HG03432 (cell line): Measurements from ENCODE around the gene MICALL1.
"Not testable (repeated sequence)": the region's sequence is repeated elsewhere in the genome, so short reads cannot be mapped to it uniquely, and the experiment has no call there.

Experiments used
- ATAC-seq: cut with Tn5 transposase; IDR thresholded peaks from one replicate; pipeline ENCODE4 v1.9.1; 2021; ENCODE audit warnings: mild to moderate bottlenecking, moderate library complexity; ENCODE audit not compliant: unreplicated experiment

MICALL1 gene

DNA sequence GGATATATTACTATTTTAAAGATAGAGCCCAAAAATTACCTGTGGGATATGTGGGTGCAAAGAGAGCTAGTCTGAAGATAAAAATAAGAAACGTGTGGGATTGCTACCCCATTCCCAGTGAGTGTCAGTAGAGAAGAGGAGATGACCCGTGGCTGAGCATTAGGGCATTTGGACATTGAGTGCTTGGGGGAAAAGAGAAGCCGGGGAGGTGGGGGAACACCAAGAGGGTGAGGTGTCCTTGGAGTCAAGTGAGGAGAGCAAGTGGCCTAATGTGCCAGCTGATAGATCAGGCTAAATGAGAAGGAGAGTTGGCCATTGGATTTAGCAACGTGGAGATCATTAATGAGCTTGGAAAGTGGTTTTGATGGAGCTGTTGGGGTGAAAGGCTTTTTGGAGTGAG lies 48.6 kb downstream of the MICALL1 start:
- ATAC-seq, result no peak

DNA sequence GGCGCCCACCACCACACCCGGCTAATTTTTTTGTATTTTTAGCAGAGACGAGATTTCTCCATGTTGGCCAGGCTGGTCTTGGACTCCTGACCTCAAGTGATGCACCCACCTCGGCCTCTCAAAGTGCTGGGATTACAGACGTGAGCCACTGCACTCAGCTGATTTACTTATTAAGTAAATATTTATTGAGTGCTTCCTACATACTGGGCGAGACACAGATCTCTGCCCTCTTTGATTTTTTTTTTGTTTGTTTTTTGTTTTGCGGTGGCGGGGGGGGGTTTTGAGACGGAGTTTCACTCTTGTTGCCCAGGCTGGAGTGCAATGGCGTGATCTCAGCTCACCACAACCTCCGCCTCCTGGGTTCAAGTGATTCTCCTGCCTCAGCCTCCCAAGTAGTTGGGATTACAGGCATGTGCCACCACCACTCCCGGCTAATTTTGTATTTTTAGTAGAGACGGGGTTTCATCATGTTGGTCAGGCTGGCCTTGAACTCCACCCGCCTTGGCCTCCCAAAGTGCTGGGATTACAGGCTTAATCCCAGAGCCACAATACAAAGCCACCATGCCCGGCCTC lies 49.8 kb downstream of the MICALL1 start:
- ATAC-seq, result not testable (repeated sequence)

- ATAC-seq, result no peak
Observed at GRCh38 chr22:37957232-37957631, 51.1 kb downstream of the MICALL1 start.

GRCh38 chr22:37959231-37959825 lies 53.2 kb downstream of the MICALL1 start:
- no peak for ATAC-seq

DNA sequence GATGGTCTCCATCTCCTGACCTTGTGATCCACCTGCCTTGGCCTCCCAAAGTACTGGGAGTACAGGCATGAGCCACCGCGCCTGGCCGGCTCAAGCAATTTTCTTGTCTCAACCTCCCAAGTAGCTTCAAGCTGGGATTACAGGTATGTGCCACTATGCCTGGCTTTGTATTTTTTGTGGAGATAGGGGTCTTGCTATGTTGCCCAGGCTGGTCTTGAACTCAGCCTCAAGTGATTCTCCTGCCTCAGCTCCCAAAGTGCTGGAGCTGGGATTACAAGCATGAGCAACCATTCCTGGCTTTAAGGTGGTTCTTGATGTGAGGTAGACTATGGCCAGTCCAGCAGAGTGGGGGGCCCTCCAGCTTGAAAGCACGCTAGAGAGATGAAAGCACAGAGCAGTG lies 55.0 kb downstream of the MICALL1 start:
- no peak for ATAC-seq

DNA sequence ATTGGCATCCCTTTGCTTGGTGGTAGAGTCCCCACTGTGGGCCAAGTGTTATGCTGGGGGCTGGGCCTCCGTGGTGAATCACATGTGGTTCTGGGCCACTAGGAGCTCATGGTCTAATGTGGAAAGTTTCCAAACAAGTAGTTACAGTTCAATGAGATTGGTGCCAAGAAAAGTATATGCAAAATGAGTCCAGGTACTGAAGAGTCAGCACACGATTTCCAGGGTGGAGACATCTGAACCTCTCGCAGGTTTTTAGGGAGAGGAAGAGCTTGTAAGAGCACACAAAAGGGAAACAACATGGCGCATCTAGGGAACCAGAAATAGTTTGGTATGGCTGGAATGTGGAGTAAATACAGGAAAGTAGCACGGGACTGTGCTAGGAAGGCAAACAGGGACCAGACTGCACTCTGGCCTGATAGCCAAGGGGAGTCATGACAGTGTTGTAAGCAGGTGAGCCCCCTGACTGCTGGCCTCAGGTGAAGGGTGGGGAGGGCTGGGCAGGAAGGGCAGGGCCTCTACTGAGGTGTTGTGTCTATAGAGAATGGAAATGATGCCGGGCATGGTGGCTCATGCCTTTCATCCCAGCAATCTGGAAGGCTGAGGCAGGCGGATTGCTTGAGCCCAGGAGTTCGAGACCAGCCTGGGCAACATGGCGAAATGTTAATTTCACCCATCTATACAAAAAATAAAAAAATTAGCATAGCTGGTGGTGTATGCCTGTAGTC lies 60.0 kb downstream of the MICALL1 start:
- ATAC-seq, result no peak

DNA sequence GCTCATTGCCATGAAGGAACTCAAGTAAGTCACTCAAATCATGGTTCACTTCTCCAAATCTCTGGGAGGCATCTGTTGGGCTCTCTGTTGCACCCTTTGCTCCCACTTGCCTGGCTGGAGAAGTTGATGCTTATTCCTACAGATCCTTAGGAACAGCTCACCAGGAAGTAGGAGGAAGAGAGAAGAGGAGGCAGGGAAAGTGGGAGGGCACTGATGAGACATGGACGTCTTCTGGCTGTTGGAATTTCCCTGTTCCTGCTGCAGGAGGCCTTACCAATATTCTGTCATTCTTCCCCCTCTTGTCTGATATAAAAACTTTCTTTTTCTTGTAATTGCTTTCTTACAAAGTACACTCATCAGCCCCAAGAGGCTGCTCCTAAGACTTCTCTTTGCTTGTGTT lies 61.0 kb downstream of the MICALL1 start:
- no peak for ATAC-seq

DNA sequence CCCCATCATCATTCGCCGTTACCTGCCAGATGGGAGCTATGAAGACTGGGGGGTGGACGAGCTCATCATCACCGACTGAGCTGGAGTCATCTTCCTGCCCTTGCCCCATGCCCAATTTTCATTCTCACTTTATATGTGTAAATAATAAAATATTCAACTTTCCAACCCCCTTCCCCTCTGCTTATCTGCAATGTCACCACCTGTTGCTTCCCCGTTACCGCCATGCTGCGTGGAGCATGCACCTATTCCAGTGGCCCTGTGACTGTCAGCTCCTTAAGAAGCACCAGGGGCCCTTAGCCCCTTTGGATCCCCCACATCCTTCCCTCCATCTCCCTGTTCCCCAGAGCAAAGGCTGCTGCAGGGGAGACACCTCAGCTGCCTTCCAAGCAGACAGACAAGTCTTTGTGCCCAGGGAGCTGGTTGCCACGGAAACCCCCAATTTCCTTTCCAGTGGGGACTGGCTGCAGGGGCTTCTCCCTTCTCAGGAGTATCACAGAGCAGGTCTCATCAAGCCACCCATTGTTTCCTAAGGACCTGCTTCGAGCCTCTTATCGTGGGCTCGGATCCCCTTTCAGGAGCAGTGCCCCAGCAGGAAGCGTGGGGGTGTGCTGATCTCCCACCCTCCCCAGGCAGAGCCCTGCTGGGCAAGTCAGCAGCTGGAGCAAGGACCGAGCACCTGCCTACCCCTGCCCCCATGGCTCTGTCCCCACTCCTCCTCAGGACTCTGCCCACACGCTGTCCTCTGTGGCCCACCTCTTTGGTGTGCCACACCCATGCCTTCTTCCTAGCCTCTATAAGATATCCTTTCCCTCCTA lies 61.7 kb downstream of the MICALL1 start:
- ATAC-seq, result no peak

DNA sequence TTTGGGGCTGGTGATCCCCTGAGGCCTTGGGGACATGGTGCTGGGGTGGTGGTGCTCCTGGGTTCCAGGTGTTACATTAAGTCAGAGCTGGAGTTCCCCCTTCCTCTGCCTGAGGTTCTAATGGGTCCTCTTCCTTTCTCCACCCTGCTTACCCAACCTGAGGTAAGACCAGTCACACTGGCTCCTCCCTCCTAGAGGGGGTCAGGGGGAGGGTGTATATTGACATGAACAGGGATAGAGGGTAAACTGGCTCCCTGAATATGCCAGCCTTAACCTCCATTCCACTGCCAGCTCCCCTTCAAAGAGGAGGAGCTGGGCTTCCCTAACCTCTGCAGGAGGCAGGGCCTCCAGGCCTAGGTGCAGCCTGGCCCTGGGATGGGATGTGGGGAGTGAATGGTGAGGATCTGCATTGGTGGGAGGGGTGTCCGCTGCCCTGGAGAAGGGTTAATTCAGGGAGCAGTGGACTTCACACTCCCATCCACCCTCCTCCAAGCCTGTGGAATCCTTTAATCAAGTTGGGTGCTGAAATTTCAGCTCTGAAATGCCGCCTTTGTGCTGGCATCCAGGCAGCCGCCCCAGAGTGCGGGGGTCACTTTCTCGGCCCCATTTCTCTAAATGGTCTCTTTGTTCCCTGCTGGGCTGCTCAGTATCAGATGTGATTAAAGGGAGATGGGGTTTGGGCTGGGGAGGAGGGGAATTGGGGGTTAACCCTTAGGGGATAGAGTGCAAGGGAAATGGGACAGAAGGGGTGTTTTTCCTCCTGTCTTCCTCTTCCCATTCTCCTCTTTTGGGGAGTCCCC lies 62.6 kb downstream of the MICALL1 start:
- ATAC-seq, result no peak

DNA sequence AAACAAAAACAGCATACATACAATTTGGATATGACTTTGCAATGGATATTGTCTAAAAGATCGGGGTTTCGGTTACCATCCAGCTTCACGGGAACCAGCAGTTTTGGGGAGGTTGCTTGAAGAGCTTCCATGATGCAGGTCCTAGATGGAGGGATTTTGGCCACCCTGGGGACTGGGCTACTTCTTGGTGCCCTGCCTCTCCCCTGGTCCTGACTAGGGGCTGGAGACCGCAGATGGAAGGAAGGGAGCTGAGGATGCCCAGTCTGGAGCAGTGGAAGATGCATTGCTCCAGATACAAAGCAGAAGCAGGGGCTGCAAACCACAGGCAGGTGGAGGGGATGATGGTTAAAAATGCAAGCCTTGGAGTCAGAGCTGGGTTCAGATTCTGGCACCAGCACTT lies 64.8 kb downstream of the MICALL1 start:
- no peak for ATAC-seq

- no peak for ATAC-seq
Observed at GRCh38 chr22:37971475-37972434, 65.7 kb downstream of the MICALL1 start.

DNA sequence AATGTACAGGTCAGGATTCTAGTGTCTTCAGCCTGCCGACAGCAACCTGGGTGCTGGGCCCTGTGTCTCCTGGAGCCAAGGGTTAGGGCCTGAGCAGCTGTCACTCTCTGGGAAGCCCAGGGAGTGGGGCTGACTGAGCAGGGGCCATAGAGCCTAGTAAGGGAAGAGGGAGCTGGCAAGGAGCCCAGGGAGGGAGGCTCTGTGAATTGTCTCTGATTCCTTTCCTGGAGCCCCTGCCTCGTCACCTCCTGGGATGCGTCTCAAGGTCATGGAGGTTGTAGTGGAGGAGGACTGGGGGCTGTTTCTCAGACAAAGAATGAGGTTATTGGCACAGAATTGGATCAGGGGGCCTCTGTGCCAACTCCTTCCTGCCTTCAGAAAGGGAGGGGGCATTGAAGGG lies 66.4 kb downstream of the MICALL1 start:
- ATAC-seq, result no peak

DNA sequence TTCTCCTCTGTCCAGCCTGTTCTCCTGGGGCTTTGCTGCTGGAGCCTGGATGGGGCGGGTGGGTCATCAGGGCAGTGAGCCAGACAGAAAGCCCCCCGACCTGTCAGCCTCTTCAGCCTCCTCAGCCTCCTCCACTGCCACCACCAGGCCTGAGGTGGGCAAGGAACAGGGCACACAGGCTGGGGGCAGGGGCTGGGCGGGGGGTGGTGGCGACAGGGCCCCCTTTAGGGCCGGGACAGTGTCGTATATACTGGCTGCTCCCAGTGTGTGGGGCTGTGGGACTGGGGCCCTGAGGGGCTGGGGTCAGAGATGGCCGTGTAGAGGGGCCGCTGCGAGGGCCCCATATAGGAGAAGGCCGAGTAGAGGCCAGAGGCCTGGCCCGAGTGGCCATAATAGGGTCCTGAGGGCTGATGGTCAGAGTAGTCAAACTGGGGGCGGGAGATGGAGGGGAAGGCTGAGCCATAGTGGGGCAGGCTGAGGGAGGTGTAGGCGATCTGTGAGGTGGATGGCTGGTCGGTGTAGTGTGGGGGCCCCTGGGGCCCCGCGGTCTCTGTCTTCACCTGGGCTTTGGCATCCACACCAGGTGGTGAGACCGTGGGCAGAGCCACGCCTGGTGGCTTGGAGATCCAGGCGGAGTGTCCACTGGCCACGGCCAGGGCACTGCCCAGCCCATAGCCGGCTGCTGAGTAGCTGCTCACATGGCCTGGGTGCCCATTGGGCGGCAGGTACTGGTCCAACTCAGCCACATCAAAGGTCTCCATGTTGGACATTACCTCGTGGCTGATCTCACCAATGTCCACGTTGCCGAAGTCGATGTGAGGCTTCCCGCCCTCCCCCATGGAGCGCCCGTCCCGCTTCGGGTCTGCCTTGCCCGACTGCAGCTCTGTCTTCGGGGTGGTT lies 67.4 kb downstream of the MICALL1 start:
- no peak for ATAC-seq

- ATAC-seq, result no peak
Observed at GRCh38 chr22:37975153-37975552, 69.1 kb downstream of the MICALL1 start.

- not testable (repeated sequence) for ATAC-seq
Observed at GRCh38 chr22:37976022-37976421, 69.9 kb downstream of the MICALL1 start.

DNA sequence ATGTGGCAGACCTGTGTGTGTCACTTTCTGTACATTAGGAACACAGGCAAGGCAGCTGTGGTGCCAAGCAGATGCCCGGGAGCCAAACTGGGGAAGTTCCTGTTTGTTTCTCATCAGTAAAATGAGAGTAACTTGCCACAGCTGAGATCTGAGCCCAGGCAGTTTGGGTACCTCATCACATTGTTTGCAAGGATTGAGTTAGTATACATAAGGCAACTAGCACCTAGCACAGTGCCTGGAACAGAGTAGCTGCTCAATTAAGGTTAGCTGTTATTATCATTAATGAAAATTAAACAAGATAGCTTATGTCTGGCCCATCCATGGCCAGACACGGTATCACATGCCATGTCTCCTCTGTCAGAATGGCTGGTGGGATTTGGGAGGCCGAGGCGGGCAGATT lies 70.5 kb downstream of the MICALL1 start:
- no peak for ATAC-seq

DNA sequence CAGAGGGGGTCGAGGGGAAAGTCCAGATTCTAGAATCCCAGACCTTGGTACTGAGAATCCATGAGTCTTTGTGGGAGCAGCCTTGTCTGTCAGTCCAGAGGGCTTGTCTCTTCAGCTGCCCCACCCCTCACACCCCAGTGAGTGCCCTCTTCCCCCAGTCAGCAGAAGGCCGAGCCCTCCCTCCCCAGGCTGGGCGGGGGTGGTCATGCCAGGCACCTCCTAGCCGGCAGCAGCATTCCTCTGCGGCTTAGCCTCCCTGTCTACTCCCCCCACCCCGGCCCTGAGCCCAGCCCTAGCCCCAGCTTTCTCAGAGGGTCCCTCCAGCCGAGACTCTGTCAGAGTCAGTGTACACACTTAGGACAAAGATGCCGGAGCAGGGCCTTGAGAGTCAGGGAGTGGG lies 73.7 kb downstream of the MICALL1 start:
- no peak for ATAC-seq

DNA sequence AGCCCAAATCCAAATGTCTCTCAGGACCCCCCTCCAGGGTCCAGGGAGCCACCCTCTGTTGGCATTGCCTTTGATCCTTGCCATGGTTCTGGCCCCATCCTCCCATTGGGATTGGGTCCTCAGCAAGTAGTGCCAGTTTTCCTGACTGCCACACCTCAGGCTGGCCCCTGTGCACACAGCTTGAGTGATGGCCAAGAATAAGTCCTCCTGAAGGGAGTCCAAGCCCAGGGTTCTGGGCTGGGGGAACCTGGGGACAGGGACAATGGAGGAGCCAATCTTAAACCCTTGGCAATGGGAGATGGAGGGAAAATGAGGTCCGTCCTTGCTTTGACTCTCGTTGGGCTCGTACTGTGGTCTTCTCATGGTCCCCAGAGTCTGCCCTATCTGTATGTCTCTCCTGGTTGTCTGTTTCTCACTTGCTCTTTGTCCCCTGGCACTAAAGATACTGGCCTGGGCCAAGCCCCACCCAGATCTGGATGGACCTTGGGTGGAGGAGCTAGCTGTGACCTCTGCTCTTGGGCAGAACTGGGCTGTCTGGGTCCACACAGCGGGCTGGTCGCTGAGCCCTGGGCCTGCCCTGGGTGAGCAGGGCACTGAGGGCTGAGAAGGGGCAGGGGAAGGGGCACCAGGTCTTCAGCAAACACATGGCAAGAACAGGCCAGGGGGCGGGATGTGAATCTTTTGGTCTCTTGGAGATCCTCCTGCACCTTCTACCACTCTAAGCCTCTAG lies 75.3 kb downstream of the MICALL1 start:
- no peak for ATAC-seq
